D721Med (cell line): Measurements from ENCODE around the gene CDH4.
"Not testable (repeated sequence)": the region's sequence is repeated elsewhere in the genome, so short reads cannot be mapped to it uniquely, and the experiment has no call there.

ENCODE experiments used
- DNase-seq: peaks from one replicate; pipeline ENCODE4 v3.0.0; 2011; ENCODE audit warnings: low spot score; ENCODE audit not compliant: insufficient read length
- FAIRE-seq: peaks from 2 replicates; lab custom pipeline; 2011; peaks lifted over from hg19 to GRCh38; lab: Jason Lieb, UNC
- TF ChIP-seq, protein P1 (sequence below): IDR thresholded peaks from 2 replicates; pipeline ENCODE4 v1.5.1; 2012; ENCODE audit warnings: mild to moderate bottlenecking, control low read depth; ENCODE audit not compliant: insufficient read depth; ENCODE audit errors: missing control alignments

The CDH4 gene

GRCh38 chr20:61271312-61272231, 19.5 kb downstream of the CDH4 start:
- FAIRE-seq, result no peak
- no peak for DNase-seq
- TF ChIP-seq, protein P1, sequence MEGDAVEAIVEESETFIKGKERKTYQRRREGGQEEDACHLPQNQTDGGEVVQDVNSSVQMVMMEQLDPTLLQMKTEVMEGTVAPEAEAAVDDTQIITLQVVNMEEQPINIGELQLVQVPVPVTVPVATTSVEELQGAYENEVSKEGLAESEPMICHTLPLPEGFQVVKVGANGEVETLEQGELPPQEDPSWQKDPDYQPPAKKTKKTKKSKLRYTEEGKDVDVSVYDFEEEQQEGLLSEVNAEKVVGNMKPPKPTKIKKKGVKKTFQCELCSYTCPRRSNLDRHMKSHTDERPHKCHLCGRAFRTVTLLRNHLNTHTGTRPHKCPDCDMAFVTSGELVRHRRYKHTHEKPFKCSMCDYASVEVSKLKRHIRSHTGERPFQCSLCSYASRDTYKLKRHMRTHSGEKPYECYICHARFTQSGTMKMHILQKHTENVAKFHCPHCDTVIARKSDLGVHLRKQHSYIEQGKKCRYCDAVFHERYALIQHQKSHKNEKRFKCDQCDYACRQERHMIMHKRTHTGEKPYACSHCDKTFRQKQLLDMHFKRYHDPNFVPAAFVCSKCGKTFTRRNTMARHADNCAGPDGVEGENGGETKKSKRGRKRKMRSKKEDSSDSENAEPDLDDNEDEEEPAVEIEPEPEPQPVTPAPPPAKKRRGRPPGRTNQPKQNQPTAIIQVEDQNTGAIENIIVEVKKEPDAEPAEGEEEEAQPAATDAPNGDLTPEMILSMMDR, result no peak

DNA sequence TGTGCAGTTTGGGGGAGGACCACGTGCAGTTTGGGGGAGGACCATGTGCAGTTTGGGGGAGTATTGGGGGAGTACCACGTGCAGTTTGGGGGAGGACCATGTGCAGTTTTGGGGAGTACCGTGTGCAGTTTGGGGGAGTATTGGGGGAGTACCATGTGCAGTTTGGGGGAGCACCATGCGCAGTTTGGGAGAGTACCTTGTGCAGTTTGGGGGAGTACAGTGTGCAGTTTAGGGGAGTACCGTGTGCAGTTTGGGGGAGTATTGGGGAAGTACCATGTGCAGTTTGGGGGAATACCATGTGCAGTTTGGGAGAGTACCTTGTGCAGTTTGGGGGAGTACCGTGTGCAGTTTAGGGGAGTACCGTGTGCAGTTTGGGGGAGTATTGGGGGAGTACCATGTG, 21.0 kb downstream of the CDH4 start:
- not testable (repeated sequence) for FAIRE-seq, DNase-seq

GRCh38 chr20:61273666-61274065, 21.6 kb downstream of the CDH4 start:
- FAIRE-seq, DNase-seq: not testable (repeated sequence)

DNA sequence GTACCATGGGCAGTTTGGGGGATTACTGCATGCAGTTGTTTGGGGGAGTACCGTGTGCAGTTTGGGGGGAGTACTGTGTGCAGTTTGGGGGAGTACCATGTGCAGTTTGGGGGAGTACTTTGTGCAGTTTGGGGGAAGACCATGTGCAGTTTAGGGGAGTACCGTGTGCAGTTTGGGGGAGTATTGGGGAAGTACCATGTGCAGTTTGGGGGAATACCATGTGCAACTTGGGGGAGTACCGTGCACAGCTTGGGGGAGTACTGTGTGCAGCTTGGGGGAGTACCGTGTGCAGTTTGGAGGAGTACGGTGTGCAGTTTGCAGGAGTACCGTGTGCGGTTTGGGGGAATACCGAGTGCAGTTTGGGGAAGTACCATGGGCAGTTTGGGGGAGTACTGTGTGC, 22.3 kb downstream of the CDH4 start:
- no peak for FAIRE-seq
- no peak for DNase-seq
- TF ChIP-seq, protein P1, result no peak

DNA sequence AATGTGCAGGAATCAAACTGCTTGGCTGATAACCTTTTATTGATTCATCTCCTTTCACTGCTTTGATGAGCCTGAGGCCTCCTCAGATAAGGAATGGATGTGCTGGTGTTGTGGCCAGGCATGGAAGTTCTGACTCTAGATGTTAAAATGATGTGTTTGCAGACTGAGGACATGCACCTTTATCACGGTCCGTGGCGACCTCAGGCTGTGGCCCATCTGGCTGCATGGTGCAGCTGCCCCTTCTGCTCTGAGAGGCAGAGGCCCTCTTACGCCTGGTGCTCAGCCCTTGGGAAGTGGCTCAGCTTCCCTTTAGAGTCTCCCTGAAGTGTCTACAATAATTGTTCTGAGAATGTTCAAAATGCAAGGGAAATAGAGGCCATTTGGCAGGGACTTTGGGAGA, 26.2 kb downstream of the CDH4 start:
- TF ChIP-seq, protein P1, result no peak
- no peak for FAIRE-seq
- no peak for DNase-seq

DNA sequence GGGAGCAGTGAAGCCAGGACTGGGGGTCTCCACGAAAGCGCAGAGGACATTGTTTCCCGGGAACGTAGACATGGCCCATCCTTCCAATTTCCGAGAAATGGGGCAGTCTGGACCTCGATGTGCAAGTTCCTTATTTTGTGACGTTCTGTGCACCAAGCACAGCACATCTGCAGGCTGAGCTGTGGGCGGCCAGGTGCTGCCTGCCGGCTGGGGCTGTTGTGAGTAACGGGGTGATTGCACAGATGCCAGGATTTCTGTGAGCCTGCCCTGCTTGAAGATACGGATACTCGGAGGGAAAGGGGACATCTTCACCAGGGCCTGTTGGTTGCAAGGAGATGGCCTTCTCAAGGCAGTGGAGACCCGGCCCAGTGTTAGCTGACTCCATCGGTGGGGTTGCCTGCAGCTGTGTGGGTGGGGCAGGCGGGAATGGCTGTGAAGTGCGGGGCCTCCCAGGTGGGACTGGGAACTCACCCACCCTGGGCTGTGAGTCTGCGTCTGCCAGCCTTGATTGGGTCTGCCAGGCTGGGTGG, 27.6 kb downstream of the CDH4 start:
- DNase-seq, result no peak
- TF ChIP-seq, protein P1, result no peak
- FAIRE-seq, result no peak

DNA sequence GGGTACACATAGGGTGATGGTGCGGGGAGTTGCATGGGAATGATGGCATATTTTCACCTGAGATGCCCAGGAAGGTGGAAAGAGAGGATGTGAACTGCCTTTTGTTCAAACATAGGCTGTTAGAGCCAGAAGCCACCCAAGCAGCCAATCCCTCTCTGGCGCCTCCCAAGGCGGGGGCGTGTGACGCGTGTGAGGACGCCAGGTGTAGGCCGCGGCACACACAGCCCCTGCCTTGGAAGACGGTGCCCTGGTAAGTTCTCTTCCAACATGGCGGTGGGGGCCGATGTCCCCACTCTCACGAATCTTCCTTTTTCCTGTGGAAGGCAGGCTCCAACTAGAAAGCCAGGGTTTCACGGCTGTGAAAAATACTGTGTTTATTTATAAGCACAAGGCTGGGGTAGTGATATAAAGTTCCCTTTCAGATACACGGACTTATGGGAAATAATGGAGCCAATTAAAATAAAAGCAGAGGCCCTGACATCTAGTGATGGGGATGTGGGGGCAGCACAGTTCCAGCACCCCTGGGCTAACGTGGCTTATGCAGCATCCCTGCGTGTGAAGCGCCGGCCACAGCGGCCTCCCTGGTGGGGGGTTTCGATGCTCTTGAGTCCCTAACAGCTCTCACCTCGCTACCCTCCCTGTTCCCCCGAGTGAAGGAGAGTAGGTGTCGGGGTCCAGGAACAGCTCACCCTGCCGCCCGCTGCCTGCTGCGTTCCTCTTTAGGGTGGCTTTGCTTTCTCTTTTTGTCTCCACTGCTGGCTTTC, 28.3 kb downstream of the CDH4 start:
- TF ChIP-seq, protein P1, result no peak
- DNase-seq (no peak), FAIRE-seq (no peak)
